SIG-M5 treated with dmso at 0.1 percent for 504 hours (cell line): Measurements from ENCODE around the gene TMEM97.

Source experiments
- DNase-seq: peaks from one replicate; lab custom pipeline; 2025; ENCODE audit not compliant: unreplicated experiment; lab: John Stamatoyannopoulos, UW

The TMEM97 gene

DNA sequence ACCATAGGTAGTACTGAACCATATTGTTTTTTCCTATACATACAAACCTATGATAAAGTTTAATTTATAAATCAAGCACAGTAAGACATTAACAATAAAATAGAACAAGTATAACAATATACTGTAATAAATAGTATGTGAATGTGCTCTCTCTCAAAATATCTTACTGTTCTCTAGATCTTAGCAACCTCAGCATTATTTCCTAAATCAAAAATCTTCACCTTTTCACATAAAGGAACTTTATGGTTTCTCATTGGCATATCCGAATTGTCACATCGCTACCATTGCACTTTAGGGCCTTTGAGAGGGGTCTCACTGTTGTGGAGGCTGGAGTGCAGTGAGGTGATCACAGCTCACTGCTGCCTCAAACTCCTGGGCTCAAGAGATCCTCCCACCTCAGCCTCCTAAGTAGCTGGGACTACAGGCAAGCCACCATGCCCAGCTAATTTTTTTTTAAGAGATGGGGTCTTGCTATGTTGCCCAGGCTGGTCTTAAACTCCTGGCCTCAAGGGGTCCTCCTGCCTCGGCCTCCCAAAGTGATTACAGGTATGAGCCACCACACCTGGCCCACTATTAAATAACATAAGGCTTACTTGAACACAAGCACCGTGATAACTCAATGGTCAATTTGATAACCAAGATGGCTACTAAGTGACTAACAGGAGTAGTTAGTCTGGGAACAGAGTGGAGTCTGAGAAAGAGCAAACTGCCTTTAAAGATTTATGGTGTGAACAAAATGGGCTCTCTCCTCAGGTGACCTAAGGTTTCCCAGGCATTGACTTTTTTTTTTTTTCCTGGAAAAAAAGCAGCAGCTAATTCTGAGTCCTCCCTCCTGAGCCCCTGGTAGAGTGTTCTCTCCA is 2.9 kb upstream of the TMEM97 start:
- no peak for DNase-seq

DNA sequence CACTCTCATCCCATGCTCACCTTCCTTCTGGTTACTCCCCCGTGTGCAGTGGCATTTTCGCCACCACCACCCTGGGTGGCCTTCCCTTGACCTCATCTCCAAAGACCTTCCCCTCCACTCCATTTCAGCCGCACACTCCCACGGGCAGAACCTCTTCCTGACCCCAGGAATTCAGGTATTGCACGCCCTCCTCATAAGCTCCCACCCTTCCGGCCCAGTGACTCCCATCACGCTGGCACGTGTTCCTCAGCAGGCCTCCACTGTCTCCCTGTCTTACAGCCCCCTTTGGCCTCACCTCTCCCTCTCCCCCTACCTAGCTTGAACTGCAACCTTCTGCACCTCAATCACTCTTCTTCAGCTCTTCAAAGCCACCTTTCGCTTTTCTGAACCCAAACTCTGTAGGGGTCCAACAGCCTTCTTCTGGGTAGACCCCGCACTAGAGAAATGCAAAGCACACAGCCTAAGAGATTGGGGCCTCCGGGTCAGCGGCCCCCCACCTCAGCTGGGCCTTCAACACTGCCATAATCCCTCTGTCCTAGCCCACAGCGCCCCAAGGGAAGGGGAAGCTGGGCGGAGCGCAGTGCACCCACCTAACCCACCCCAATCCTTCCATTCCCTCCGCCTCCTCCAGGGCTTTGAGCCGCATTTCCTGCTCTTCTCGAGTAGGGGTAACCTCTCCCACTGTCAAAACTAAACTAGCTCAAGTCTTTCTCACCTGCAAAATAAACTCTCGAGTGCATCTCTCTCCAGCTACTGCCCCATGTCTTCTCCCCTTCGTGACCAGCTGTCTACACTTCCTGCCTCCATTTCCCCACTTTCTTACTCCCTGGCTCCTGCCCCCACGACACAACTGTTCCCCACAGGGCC is 1.7 kb upstream of the TMEM97 start:
- DNase-seq, result no peak

DNA sequence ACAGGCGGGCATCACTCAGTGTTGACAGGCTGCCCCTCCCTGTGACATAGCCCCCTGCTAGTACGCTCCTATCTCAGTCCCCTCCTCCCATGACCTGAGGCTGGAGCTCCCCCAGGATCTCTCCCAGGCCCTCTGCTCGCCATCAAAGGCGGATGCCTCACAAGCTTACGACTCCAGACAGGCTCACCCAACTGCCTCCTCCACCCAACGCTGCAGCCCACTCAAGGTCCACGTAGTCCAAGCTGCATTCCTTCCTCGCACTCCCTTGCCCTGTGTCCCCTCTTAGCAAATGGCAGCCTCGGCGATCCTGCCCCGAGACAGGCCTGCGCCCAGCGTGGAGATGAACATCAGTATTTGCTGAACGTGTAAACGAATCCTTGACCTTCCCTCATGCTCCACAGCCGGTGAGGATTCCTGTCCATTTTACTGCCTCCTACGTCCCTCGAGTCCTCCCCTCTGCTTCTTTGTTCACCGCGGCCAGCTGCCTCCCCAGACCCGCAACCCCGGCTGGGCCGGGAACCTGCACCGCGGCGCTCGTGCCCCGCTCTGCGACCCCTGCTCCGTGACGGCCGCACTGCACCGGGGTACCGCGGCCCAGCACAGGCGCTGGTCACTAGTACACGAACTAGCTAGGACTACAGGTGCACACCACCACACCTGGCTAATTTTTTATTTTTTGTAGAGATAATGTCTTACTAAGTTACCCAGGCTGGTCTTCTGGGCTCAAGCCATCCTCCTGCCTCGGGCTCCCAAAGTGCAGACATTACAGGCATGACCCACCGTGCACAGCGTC is 838 bp upstream of the TMEM97 start:
- DNase-seq, result no peak

DNA sequence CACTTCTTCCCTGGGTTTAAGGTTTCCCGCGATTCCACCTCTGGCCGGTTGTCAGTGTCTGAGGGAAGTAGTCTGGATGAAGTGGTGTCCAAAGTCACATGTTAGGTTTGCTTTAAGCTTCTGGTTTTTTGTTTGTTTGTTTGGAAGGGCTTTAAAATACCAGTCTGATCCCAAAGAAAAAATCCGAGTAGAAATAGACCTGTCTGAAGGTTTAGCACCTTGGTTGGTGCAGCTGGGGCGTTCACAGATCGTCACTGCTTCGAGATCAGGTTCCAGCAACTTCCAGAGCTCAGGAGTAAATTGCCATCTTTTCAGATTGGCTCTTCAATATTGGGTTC is 567 bp downstream of the TMEM97 start:
- no peak for DNase-seq

DNA sequence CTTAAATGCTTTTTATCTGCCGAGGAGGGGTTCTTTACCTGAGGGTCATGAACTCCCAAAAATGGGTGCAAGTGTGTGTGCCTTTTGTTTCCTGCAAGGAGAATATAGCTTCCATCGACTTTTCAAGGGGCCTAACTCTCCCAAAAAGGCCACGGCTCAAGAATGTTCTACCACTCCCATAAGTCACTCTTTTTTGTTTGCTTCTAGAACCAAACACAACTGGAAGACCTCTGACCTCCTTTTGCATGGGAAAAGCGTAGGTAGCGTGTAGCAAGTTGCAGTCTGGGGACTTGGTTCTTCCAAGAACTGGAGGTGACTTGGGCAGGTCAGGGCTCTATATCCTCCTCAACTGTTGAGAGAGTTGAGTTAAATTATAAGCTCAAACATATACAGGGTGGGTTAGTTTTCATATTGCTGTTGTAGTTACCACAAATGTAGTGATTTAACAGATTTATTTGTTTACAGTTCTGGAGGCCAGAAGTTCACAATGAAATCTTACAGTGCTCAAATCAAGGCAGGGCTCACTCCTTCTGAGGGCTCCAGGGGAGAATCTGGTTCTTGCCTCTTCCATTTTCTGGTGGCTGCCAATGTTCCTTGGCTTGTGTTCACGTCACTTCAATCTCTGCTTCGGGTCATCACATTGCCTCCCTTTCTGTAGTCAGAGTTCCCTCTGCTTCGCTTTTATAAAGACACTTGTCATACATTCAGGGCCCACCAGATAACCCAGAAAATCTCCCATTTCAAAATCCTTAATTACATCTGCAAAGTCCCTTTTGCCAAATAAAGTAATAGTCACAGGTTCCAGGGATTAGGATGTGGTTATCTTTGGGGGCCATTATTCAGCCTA is 1.4 kb downstream of the TMEM97 start:
- no peak for DNase-seq

DNA sequence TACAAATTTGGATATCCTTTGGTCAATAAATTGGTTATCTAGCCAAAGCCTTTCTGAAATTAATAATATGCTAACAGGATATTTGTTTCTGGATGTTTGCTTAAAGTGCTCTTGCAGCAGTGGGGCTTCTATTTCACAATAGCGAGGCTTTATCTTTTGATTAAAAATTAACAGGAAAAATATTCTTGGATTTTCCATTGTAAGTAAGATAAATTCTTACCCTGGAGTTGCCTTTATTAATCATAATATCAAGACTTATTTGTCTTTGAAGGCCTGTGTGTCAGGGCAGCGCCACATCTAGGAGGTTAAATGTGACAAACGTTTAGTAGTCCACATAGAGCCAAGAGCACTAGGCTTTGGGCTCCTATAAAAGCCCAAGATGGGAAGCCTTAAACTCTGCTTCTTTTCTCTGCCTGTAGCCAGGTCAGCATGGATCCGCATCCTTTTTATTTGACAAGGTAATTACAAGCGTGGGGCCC is 5.3 kb downstream of the TMEM97 start:
- no peak for DNase-seq

DNA sequence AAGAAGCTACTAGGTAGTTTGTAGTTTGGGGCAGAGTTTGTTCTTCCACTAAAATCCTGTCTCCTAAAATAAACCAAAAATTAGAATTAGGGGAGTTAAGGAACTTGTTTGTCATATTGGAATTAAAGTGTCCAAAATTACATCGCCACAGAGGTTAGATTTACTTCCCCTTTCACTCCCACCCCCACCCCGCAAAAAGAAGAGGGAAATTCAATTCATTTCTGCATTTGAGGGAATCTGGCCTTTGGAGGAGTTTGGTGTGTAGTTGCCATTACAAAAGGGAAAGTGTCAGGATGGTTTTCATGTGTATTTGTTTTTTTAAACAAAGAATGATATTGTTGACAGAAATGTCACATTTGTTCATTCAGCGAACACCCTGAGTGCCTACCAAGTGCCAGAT is 5.8 kb downstream of the TMEM97 start:
- DNase-seq, result no peak

DNA sequence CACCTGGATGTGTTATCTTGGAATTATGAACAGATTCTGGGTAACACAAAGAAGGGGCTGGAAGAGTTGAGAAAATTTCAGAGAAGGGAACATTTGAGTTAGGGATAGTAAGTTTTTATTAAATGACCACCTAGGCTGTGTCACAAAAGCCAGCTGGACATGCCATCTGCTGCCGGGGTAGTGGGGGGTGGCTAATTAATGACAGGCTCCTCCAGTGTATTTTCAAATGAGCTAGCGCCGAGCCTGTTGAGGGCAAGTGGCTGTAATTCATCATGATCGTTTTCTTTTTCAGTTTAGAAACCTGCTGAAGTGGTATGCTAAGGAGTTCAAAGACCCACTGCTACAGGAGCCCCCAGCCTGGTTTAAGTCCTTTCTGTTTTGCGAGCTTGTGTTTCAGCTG is 6.2 kb downstream of the TMEM97 start:
- no peak for DNase-seq

DNA sequence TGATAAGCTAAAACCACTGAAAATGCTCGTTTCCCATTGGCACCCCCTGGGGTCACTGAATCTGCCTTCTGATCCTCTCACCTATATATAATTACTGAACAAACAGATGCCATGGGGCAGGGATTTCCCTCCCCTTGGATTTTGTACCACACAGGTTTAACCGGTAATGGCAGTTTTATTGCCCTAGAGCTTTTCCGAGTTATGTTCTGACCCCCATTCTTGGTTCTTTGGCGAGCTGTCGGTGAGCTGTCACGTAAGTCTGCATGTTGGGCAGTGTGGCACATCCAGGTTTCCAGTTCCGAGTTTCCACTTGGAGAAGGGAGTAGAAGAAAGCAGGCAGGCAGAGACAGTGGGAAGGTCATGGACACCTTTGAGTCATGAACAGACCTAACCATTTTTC is 7.1 kb downstream of the TMEM97 start:
- DNase-seq, result peak; percentile 20

DNA sequence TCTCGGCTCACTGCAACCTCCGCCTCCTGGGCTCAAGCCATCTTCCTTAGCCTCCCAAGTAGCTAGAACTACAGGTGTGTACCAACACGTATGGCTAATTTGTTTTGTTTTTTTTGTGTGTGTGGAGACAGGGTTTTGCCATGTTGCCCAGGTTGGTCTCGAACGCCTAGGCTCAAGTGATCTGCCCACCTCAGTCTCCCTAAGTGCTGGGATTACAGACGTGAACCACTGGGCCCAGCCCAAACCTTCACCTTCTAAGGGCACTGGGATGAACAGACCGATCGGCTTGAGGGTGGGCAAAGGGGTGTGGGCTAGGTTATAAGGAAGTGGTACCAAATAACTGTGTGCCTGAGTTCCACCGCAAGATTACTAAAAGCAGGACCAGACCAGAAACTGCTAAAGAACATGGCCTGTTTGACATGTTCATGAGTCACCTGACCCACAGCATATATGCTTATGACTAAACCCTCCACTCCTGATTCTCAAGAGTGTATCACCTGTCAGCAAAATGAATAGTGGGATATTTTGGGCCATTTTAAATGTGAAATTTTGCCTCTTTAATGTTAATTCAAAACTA is 8.1 kb downstream of the TMEM97 start:
- DNase-seq, result no peak

DNA sequence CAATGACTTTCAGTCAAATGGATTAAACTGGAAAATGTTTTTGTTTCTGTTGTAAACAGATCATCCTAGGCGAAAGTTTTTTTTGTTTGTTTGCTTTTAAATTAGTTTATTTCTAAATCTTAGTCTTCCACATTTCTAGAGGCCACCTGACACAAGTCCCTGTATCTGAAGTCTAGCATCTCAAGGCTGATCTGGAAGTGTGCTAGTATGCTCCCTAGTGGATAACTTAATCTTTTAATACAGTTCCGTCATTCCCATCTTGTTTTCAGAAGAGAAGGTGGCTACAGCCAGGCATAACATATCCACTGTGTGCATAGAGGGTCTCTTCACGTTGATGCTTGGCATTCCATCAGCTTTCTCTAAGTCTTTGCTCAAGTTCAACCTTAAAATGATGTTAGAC is 8.7 kb downstream of the TMEM97 start:
- no peak for DNase-seq

DNA sequence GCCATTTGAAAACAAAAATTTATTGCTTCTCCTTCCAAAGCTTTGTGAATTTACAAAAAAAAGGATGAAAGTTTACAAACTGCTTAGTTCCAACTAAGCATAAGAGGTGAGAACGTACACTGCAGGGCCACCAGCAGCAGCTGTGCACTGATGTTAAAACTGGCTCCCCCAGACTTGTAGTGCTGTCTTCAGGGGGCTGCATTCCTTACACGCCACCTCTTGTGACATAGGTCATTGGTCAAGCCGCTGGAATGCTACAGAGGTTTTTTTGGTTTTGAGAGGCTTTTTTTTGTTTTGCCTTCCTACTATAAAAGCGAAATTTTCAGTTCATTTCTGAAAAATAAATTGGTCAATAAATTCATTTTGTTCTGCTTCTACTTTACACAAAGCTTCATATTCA is 9.3 kb downstream of the TMEM97 start:
- no peak for DNase-seq

DNA sequence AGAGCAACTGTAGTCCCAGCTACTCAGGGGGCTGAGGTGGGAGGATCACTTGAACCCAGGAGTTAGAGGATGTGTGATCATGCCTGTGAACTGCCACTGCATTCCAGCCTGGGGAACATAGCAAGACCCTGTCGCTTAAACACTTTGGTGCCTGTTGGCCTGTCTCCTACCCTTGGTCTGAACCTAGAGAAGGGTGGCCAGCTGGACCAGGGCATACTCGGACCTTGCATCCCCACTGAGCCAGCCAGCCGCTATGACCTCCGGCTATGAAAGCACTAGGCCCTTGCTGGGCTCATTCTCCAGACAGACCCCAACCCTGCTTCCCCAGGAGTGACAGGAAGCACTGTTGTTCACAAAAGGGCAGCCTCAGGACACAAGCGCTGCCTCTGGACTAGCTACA is 11.7 kb downstream of the TMEM97 start:
- DNase-seq, result no peak

DNA sequence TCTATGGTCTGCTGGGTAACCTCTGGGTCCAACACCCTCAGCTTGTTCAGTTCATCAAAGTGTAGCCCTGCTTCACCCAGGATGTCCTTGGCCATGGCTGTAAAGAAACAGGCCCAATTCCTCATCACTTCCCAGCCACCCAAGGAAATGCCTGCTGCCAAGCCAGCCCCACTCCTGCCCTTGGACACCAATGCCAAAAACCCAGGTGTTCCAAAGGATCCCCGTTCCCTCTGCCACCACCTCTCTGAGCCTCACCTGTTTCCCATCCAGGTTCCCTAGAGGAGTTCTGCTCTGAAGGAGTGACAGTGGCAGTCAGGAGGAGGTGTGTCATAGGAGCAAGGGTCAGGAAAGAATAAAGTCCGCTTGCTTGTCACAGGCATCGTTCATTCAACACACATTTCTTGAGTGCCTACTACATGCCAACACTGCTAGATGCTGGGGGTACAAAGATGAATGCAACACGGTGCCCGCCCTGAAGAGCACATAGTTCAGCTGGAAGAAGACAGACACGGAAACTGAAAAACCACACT is 13.0 kb downstream of the TMEM97 start:
- DNase-seq, result no peak

DNA sequence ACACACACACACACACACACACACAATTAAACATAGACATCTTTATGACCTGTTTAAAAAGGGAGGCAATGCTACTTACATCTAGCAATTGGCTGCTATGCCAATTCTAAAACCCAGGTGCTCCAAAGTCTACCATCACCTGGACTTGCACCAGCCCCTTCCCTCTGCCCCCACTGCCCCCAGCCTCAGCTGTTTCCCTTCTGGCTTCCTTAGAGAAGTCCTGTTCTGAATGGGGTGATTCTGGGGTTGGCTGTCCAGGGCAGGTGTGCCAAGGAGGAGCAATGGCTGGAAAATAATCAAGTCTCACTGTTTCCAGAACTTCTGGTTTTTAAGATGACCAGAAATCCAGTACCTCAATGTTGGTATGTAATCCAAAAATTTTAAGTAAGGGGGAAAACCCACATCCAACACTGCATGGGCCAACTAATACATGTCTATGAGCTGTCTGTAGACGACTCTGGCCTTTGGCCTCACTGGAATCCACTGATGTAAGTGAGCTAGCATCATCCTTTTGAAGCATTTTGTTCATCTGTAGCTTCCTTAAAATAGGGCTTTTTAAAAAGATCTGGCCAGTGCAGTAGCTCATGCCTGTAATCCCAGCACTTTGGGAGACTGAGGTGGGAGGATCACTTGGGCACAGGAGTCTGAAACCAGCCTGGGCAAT is 14.2 kb downstream of the TMEM97 start:
- no peak for DNase-seq

DNA sequence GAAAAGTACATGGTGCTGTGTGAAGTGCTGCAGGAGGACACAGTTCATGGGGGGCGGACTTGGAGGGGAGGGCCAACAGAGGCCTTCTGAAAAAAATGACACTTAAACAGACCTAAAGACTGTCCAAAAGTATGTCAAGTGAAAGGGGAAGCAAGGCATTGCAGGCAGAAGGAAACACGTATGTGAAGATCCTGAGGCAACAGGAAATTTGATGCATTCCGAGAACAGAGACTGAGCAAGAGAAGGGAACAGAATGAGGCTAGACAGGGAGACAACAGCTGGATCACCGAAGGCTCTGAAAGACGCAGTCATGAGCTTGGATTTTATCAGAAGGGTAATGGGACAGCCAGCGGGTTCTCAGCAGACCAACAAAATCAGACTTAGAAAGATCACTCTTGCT is 15.2 kb downstream of the TMEM97 start:
- DNase-seq, result peak; percentile 41

DNA sequence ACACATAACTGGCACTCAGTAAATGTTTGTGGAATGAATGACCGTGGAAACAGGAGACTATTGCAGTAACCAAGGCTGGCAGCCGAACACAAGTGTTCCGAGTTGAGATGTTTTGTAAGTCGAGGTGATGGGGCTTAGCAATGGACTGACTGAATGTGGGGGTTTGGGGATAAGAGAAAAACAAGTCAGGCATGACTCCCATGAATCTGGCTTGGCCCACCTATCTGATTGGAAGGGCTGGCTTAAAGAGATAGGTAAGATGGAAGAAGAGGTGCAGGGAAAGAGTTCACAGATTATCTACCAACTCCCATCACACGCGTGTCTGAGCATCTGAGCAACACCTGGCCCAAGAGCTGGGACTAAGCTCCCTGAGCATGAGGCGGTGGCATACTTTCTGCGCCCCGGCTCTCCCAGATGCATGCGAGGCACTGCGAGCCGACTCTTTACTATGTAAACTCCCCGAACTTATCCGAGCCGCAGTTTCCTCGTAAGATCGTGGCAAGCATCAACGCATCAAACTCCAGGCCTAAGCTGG is 15.7 kb downstream of the TMEM97 start:
- no peak for DNase-seq

DNA sequence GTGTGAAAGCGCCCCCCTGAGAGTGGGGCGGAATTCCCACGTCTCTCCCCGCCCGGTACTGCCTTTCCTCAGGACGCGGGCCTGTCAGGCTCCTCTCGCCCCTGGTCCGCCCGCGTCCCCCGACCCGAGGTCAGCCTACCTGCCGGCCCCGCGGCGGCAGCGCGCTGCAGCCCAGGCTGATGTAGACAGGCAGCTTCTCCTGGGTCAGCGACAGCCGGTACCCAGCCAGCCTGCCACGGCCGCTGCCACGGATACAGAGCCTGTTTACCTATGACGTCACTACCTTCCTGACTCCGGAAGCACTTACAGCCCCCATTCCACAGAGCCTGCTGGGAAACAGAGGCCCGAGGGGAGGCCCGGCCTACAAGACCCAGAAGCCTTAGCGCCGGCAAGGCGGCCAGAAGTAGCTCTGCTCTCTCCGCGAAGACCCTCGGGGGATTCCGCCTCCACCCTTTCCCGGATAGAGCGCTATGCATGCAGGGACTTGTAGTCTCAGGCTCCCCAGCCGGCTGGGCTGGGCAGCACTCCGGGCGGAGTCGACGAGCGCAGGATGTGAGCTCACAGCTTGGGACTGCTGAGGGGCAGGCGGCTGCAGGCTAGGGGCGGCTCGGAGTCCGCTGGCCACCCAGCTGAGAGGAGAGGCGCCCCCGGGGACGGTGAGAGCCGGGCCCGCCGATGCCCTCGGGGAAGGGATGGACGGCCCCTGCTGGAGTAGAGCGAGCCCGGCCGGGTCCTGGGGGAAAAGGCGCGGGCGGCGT is 16.4 kb downstream of the TMEM97 start, which contains the start of the genes IFT20 and TNFAIP1:
TSS of gene IFT20 (minus strand) at position 272 of the 758 bp plus-strand sequence. CDS start 3,487 bp downstream, outside the sequence.
TSS of gene TNFAIP1 (plus strand) at position 561 of the 758 bp plus-strand sequence. CDS start 3,761 bp downstream, outside the sequence.
- peak; percentile 100 for DNase-seq
